IMR-90 (cell line): ENCODE measurements around the gene ADCY2. TPM values are rescaled to one million over a fixed set of nuclear protein-coding genes. Genes with fewer than 3 reads are reported as not detected.

Experiments
- ATAC-seq: fragments of 200-7000 bp; cut with Tn5 transposase; 2 replicates; pipeline ENCODE4 v1.9.1; 2020; ENCODE audit warnings: low read depth, mild to moderate bottlenecking, moderate library complexity
- BruUV-seq: library from RNA; stranded (reverse); fragments of 400-500 nt; replicated peaks from 2 replicates; lab custom pipeline; 2021; lab: Mats Ljungman, UMichigan
- CTCF ChIA-PET: fragments of 300-600 bp; formaldehyde crosslinking; extraction: SDS; loops from one replicate; lab custom pipeline; 2021; ENCODE audit warnings: antibody characterized with exemption; lab: Yijun Ruan, JAX
- POLR2A ChIA-PET: fragments of 300-600 bp; sonication (Branson Sonifier 250); formaldehyde crosslinking; loops from one replicate; lab custom pipeline; 2022; ENCODE audit warnings: antibody characterized with exemption; ENCODE audit not compliant: unreplicated experiment; lab: Charles Lee
- DNase-seq: peaks from one replicate; pipeline ENCODE4 v3.0.0; 2013
- H2AFZ ChIP-seq: replicated peaks from 2 replicates; pipeline ENCODE3; 2013; ENCODE audit warnings: low read length, mild to moderate bottlenecking; ENCODE audit not compliant: poor library complexity
- H2AK5ac ChIP-seq: 2 replicates; pipeline ENCODE4 v1.6.1; 2013; ENCODE audit warnings: low read depth, low read length, inconsistent platforms
- H2AK9ac ChIP-seq: replicated peaks from 2 replicates; pipeline ENCODE3; 2013; ENCODE audit warnings: mild to moderate bottlenecking, low read depth, low read length, moderate library complexity; ENCODE audit not compliant: poor library complexity
- H2BK120ac ChIP-seq: 2 replicates; pipeline ENCODE4 v1.6.1; 2013; ENCODE audit warnings: low read depth, low read length, inconsistent platforms
- H2BK15ac ChIP-seq: 3 replicates; pipeline ENCODE4 v1.6.1; 2013; ENCODE audit warnings: low read depth, low read length, inconsistent platforms
- H2BK20ac ChIP-seq: 2 replicates; pipeline ENCODE4 v1.6.1; 2013; ENCODE audit warnings: low read depth, mild to moderate bottlenecking, inconsistent platforms, low read length, moderate library complexity
- H2BK5ac ChIP-seq: 2 replicates; pipeline ENCODE4 v1.6.1; 2013; ENCODE audit warnings: mild to moderate bottlenecking, low read depth, low read length, inconsistent platforms; ENCODE audit not compliant: poor library complexity, severe bottlenecking
- H3K14ac ChIP-seq: replicated peaks from 2 replicates; pipeline ENCODE4 v1.6.1; 2013; ENCODE audit warnings: low read depth, low read length, inconsistent platforms
- H3K18ac ChIP-seq: 2 replicates; pipeline ENCODE4 v1.6.1; 2013; ENCODE audit warnings: low read depth, low read length, control low read depth
- H3K23ac ChIP-seq: 2 replicates; pipeline ENCODE4 v1.6.1; 2013; ENCODE audit warnings: low read depth, low read length, inconsistent platforms
- H3K27ac ChIP-seq: 2 replicates; pipeline ENCODE4 v1.5.1; 2013; ENCODE audit warnings: mild to moderate bottlenecking, control low read depth, low read length; ENCODE audit not compliant: insufficient read depth
- H3K27me3 ChIP-seq: 2 replicates; pipeline ENCODE4 v1.6.1; 2013; ENCODE audit warnings: low read length; ENCODE audit not compliant: control insufficient read depth, insufficient read depth
- H3K36me3 ChIP-seq: 2 replicates; pipeline ENCODE4 v1.6.1; 2013; ENCODE audit warnings: low read length, mixed read lengths; ENCODE audit not compliant: control insufficient read depth, insufficient read depth
- H3K4ac ChIP-seq: 2 replicates; pipeline ENCODE4 v1.6.1; 2013; ENCODE audit warnings: low read depth, low read length, inconsistent platforms
- H3K4me1 ChIP-seq: 2 replicates; pipeline ENCODE4 v1.6.1; 2013; ENCODE audit warnings: low read length, mixed read lengths; ENCODE audit not compliant: control insufficient read depth, insufficient read depth
- H3K4me2 ChIP-seq: 2 replicates; pipeline ENCODE4 v1.6.1; 2013; ENCODE audit warnings: low read depth, mild to moderate bottlenecking, control low read depth, low read length, moderate library complexity
- H3K4me3 ChIP-seq: 2 replicates; pipeline ENCODE4 v1.5.1; 2013; ENCODE audit warnings: low read depth, mild to moderate bottlenecking, control low read depth, low read length, moderate library complexity; ENCODE audit not compliant: insufficient read depth
- H3K56ac ChIP-seq: 2 replicates; pipeline ENCODE4 v1.6.1; 2013; ENCODE audit warnings: low read length, inconsistent platforms; ENCODE audit not compliant: insufficient read depth; ENCODE audit errors: extremely low read depth
- H3K79me1 ChIP-seq, 2 experiments: 2 replicates each; pipeline ENCODE4 v1.6.1; 2013; ENCODE audit warnings: low read length in 2 of 2, inconsistent platforms in 1 of 2, low read depth in 1 of 2
- H3K9ac ChIP-seq: 2 replicates; pipeline ENCODE4 v1.6.1; 2013; ENCODE audit warnings: low read depth, low read length, control low read depth
- H3K9me1 ChIP-seq: 2 replicates; pipeline ENCODE4 v1.6.1; 2013; ENCODE audit warnings: low read length, inconsistent platforms; ENCODE audit not compliant: insufficient read depth
- H3K9me3 ChIP-seq: 2 replicates; pipeline ENCODE4 v1.6.1; 2013; ENCODE audit warnings: low read length; ENCODE audit not compliant: control insufficient read depth, insufficient read depth
- H4K20me1 ChIP-seq: 2 replicates; pipeline ENCODE4 v1.6.1; 2013; ENCODE audit warnings: low read length, inconsistent platforms; ENCODE audit not compliant: insufficient read depth
- H4K5ac ChIP-seq: 2 replicates; pipeline ENCODE4 v1.6.1; 2013; ENCODE audit warnings: mild to moderate bottlenecking, low read depth, low read length, control low read depth
- H4K8ac ChIP-seq, 2 experiments: 2 replicates each; pipeline ENCODE4 v1.6.1; 2013; ENCODE audit warnings: low read depth in 2 of 2, low read length in 2 of 2, control low read depth in 1 of 2, inconsistent platforms in 1 of 2
- H4K91ac ChIP-seq: 2 replicates; pipeline ENCODE4 v1.6.1; 2013; ENCODE audit warnings: low read depth, low read length, inconsistent platforms; ENCODE audit not compliant: insufficient read depth
- BHLHE40 ChIP-seq: fragments of 150-350 bp; IDR thresholded peaks from 2 replicates; pipeline ENCODE4 v1.6.1; 2016; ENCODE audit warnings: mild to moderate bottlenecking, low read depth, low read length
- CEBPB ChIP-seq: IDR thresholded peaks from 2 replicates; pipeline ENCODE4 v1.6.1; 2012; ENCODE audit warnings: low read depth, low read length, improper control_type of control experiment
- CHD1 ChIP-seq: IDR thresholded peaks from 2 replicates; pipeline ENCODE4 v1.6.1; 2012; ENCODE audit warnings: low read depth, low read length, improper control_type of control experiment
- FOS ChIP-seq: fragments of 150-350 bp; IDR thresholded peaks from 2 replicates; pipeline ENCODE4 v1.6.1; 2016; ENCODE audit warnings: low read depth, low read length
- MAFK ChIP-seq: IDR thresholded peaks from 2 replicates; pipeline ENCODE4 v1.6.1; 2012; ENCODE audit warnings: low read depth, low read length, improper control_type of control experiment
- MAZ ChIP-seq: IDR thresholded peaks from 2 replicates; pipeline ENCODE4 v1.6.1; 2012; ENCODE audit warnings: low read depth, mild to moderate bottlenecking, low read length, improper control_type of control experiment, moderate library complexity, borderline replicate concordance
- MXI1 ChIP-seq: IDR thresholded peaks from 2 replicates; pipeline ENCODE4 v1.6.1; 2012; ENCODE audit warnings: low read depth, mild to moderate bottlenecking, low read length, moderate library complexity, borderline replicate concordance
- NFE2L2 ChIP-seq: fragments of 150-350 bp; IDR thresholded peaks from 2 replicates; pipeline ENCODE4 v1.6.1; 2016; ENCODE audit warnings: low read depth, mild to moderate bottlenecking, low read length
- POLR2A ChIP-seq: IDR thresholded peaks from 2 replicates; pipeline ENCODE4 v1.6.1; 2012; ENCODE audit warnings: mild to moderate bottlenecking, low read depth, low read length
- RAD21 ChIP-seq: IDR thresholded peaks from 2 replicates; pipeline ENCODE4 v1.6.1; 2012; ENCODE audit warnings: low read length, improper control_type of control experiment
- RCOR1 ChIP-seq: IDR thresholded peaks from 2 replicates; pipeline ENCODE4 v1.6.1; 2012; ENCODE audit warnings: mild to moderate bottlenecking, low read length, improper control_type of control experiment; ENCODE audit not compliant: insufficient replicate concordance
- RFX5 ChIP-seq: IDR thresholded peaks from 2 replicates; pipeline ENCODE4 v1.8.0; 2012; ENCODE audit warnings: low read depth, mild to moderate bottlenecking, low read length, moderate library complexity
- SMC3 ChIP-seq: fragments of 150-350 bp; IDR thresholded peaks from 2 replicates; pipeline ENCODE4 v1.6.1; 2016; ENCODE audit warnings: low read depth, mild to moderate bottlenecking, antibody characterized with exemption, low read length, moderate library complexity
- WGBS, 2 experiments: methylation state at CpG; one replicate each; pipeline versions ENCODE4 v1.1.5 to v1.1.7; 2013; ENCODE audit warnings: missing lambda C conversion rate in 2 of 2; ENCODE audit not compliant: insufficient read length in 1 of 2; ENCODE audit errors: extremely low coverage in 2 of 2; 5-methylcytosine and 5-hydroxymethylcytosine counted together
- dilution Hi-C: fragments of 300-500 bp; cut with HindIII; formaldehyde crosslinking; loops from one replicate; pipeline ENCODE4 v1.14.3; 2018; ENCODE audit warnings: low sequenced_read_pairs; ENCODE audit not compliant: unreplicated experiment
- in situ Hi-C: fragments of 300-500 bp; cut with MboI; formaldehyde crosslinking; loops from 3 replicates; pipeline ENCODE4 v1.14.3; 2019; ENCODE audit warnings: low sequenced_read_pairs, inconsistent platforms, mixed read lengths
- intact Hi-C: fragments of 100-400 bp; cut with micrococcal nuclease; formaldehyde crosslinking; loops from 2 replicates; pipeline ENCODE4 v1.10.0; 2022
- polyA plus RNA-seq, 3 experiments: library from polyadenylated mRNA; depleted of rRNA; stranded (reverse); fragments of >200 nt; gene quantifications; 2 replicates each; pipeline ENCODE4 v1.2.3, GENCODE V29; 2012; ENCODE audit warnings: low replicate concordance in 1 of 3
- total RNA-seq: library from RNA; depleted of rRNA; stranded (reverse); fragments of >200 nt; gene quantifications from 2 replicates; pipeline ENCODE4 v1.2.3, GENCODE V29; 2012
- TF ChIP-seq, protein P1 (sequence below): fragments of 150-350 bp; IDR thresholded peaks from 2 replicates; pipeline ENCODE4 v1.6.1; 2016; ENCODE audit warnings: low read depth, mild to moderate bottlenecking, low read length, moderate library complexity, borderline replicate concordance
- TF ChIP-seq, protein P2 (sequence below): fragments of 150-350 bp; IDR thresholded peaks from 2 replicates; pipeline ENCODE4 v1.6.1; 2017; ENCODE audit warnings: mild to moderate bottlenecking, antibody characterized with exemption, low read length, low read depth
- TF ChIP-seq, protein P3 (sequence below): conservative IDR thresholded peaks from 2 replicates; pipeline ENCODE4 v1.5.1; 2012; ENCODE audit warnings: mild to moderate bottlenecking, low read depth, low read length, improper control_type of control experiment

ADCY2 gene
- total and polyA plus RNA-seq, 2 of the 4 experiments (the other 2 are of a cell fraction): not detected

DNA sequence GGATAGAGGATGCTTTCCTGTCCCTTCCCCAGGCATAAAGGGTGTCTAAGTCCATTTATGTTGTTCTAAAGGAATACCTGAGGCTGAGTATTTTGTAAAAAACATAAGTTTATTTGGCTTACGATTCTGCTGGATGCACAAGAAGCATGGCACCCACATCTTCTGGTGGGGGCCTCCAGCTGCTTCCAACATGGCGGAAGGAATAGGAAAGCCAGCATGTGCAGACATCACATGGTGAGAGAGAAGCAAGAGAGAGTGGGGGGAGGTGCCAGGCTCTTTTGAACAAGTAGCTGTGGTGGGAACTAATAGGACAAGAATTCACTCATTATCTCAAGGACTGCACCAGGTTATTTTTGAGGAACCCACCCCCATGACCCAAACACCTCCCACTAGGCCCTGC is 77.2 kb downstream of the ADCY2 start:
- Histone ChIP-seq H3K79me1 (no peaks in the 10 kb centered on the region), H4K5ac (no peak overlapping the region), H3K4me3 (no peak overlapping the region), H3K27me3 (no peaks in the 10 kb centered on the region), H3K9ac (no peak overlapping the region), H2BK15ac (no peak overlapping the region), H2BK120ac (no peak overlapping the region), H2BK20ac (no peak overlapping the region), H2AK5ac (no peak overlapping the region), H3K36me3 (no peaks in the 10 kb centered on the region), H3K18ac (no peak overlapping the region), H3K23ac (no peak overlapping the region), H3K4me2 (no peak overlapping the region), H3K9me3 (peaks cover 10% of the 10 kb centered on the region), H3K14ac (no peak overlapping the region), H3K56ac (no peak overlapping the region), H3K4ac (no peak overlapping the region), H4K20me1 (no peaks in the 10 kb centered on the region), H2AK9ac (no peak overlapping the region), H2BK5ac (no peak overlapping the region), H2AFZ (no peak overlapping the region), H3K4me1 (no peaks in the 10 kb centered on the region), H4K8ac (no peak overlapping the region), H4K91ac (no peak overlapping the region), H3K27ac (no peak overlapping the region), H3K9me1 (no peaks in the 10 kb centered on the region)
- ChIA-PET CTCF (no interaction called here), POLR2A (no interaction called here)
- no peak for ATAC-seq
- dilution Hi-C loops (no loop called here), intact Hi-C loops (no loop called here), in situ Hi-C loops (no loop called here)
- no TSS peak for BruUV-seq
- TF ChIP-seq CEBPB (no peak), RAD21 (no peak), CHD1 (no peak), POLR2A (no peak), BHLHE40 (no peak), MAZ (no peak), NFE2L2 (no peak), MXI1 (no peak), SMC3 (no peak), FOS (no peak), RCOR1 (no peak), RFX5 (no peak), MAFK (no peak)
- TF ChIP-seq, protein P1, sequence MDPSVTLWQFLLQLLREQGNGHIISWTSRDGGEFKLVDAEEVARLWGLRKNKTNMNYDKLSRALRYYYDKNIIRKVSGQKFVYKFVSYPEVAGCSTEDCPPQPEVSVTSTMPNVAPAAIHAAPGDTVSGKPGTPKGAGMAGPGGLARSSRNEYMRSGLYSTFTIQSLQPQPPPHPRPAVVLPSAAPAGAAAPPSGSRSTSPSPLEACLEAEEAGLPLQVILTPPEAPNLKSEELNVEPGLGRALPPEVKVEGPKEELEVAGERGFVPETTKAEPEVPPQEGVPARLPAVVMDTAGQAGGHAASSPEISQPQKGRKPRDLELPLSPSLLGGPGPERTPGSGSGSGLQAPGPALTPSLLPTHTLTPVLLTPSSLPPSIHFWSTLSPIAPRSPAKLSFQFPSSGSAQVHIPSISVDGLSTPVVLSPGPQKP: no peak
- TF ChIP-seq, protein P2, sequence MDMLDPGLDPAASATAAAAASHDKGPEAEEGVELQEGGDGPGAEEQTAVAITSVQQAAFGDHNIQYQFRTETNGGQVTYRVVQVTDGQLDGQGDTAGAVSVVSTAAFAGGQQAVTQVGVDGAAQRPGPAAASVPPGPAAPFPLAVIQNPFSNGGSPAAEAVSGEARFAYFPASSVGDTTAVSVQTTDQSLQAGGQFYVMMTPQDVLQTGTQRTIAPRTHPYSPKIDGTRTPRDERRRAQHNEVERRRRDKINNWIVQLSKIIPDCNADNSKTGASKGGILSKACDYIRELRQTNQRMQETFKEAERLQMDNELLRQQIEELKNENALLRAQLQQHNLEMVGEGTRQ: no peak
- TF ChIP-seq, protein P3, sequence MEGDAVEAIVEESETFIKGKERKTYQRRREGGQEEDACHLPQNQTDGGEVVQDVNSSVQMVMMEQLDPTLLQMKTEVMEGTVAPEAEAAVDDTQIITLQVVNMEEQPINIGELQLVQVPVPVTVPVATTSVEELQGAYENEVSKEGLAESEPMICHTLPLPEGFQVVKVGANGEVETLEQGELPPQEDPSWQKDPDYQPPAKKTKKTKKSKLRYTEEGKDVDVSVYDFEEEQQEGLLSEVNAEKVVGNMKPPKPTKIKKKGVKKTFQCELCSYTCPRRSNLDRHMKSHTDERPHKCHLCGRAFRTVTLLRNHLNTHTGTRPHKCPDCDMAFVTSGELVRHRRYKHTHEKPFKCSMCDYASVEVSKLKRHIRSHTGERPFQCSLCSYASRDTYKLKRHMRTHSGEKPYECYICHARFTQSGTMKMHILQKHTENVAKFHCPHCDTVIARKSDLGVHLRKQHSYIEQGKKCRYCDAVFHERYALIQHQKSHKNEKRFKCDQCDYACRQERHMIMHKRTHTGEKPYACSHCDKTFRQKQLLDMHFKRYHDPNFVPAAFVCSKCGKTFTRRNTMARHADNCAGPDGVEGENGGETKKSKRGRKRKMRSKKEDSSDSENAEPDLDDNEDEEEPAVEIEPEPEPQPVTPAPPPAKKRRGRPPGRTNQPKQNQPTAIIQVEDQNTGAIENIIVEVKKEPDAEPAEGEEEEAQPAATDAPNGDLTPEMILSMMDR: no peak
- 0% methylated on average over 1 of the region's 2 CpGs; no CpG with 5 or more reads in 1 of the 2 experiments for WGBS, 2 experiments
- no peak for DNase-seq
